LHCN-M2 (cell line): ENCODE data around the gene SLC26A8. TPM values are rescaled to one million over a fixed set of nuclear protein-coding genes. Genes with fewer than 3 reads are reported as not detected.
"Not testable (repeated sequence)": the region's sequence is repeated elsewhere in the genome, so short reads cannot be mapped to it uniquely, and the experiment has no call there.

Experiments used
- DNase-seq: peaks from one replicate; pipeline ENCODE4 v3.0.0-alpha.2; 2012; ENCODE audit warnings: low read depth
- total RNA-seq: library from RNA; depleted of rRNA; stranded (reverse); fragments of >200 nt; gene quantifications from 2 replicates; pipeline ENCODE4 v1.2.3, GENCODE V29; 2014

The SLC26A8 gene
- total RNA-seq, 1 experiment from 2014 or later: not detected

DNA sequence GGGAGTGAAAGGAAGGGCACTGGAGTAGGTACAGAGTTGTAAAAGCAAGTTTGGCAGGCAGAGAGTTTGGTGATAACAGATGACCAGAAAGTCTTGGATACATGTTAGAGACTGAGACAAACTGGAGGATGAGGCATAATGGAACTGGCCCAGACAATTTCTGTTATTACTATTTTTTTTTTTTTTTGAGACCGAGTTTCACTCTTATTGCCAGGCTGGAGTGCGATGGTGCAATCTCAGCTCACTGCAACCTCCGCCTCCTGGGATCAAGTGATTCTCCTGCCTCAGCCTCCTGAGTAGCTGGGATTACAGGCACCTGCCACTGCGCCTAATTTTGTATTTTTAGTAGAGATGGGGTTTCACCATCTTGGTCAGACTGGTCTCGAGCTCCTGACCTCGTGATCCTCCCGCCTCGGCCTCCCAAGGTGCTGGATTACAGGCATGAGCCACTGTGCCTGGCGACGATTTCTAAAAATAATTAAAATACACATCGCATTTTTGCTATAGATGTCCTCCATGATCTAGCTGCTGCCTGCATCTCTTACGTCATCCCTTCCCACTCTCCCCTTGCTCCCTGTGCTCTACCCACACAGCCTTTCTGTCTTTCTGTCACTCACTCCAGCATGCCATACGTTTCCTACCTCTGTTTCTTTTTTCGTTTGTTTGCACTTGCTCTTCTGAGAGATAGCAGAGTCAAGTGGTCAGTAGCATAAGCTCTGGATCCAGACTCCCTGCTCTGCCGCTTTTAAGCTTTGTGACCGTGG is 26.7 kb upstream of the SLC26A8 start:
- no peak for DNase-seq

DNA sequence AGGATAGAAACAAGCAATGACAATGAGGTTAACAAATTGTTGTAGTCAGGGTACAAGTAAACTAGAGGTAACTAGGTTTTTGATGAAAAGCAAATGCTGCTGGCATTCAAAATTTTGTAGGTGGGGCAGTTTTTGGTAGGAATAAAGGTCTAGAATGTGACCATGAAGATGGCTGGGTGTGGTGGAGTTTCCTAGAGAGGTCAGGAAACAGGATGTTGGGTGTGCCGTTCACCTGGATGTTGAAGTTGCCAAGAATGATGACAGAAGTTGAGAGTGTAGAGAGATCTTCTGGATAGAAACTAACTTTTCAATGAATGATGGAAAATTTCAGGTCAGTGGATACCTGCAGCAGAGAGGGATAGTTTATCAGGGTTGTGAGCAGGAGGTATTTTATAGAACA is 25.9 kb upstream of the SLC26A8 start:
- no peak for DNase-seq

DNA sequence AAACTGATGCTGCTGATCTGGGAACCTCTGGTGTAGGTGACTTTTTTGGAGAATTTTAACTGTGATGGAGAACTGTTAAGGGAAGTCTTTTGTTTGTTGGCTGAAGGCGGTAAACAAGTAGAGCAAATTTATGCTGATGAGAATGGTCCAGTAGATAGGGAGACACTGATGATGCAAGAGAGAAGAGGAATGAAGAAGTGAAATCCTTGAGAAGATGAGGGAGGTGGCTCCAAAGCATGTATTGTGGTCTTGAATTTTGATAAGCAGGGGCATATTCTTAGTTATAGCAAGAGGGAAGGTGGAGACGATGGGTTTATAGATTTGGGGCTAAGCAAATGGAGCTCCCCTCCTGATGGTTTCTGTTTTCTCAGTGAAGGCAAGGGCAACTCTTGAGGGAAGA is 25.1 kb upstream of the SLC26A8 start:
- no peak for DNase-seq

DNA sequence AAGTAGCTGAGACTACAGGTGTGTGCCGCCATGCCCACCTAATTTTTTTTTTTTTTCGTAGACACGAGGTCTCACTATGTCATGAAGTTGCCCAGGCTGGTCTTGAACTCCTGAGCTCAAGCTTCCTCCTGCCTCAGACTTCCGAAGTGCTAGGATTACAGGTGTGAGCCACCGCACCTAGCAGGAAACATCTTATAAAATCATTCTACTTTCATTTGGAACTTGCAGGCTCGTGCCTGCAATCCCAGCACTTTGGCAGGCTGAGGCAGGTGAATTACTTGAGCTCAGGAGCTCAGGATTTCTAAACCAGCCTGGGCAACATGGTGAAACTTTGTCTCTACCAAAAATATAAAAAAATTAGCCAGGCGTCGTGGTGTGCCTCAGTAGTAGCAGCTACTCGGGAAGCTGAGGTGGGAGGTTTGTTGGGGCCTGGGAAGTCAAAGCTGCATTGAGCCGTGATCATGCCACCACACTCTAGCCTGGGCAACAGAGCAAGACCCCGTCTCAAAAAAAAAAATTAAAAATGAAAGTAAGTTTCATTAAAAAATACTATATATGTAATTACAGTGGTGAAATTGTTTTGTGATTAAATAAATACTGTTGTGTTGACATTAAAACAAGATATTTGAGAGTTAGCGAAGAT is 18.3 kb upstream of the SLC26A8 start:
- DNase-seq: no peak

- DNase-seq: no peak
Observed at GRCh38 chr6:36040958-36041357, 16.5 kb upstream of the SLC26A8 start.

GRCh38 chr6:36039112-36039511 is 14.7 kb upstream of the SLC26A8 start:
- no peak for DNase-seq

DNA sequence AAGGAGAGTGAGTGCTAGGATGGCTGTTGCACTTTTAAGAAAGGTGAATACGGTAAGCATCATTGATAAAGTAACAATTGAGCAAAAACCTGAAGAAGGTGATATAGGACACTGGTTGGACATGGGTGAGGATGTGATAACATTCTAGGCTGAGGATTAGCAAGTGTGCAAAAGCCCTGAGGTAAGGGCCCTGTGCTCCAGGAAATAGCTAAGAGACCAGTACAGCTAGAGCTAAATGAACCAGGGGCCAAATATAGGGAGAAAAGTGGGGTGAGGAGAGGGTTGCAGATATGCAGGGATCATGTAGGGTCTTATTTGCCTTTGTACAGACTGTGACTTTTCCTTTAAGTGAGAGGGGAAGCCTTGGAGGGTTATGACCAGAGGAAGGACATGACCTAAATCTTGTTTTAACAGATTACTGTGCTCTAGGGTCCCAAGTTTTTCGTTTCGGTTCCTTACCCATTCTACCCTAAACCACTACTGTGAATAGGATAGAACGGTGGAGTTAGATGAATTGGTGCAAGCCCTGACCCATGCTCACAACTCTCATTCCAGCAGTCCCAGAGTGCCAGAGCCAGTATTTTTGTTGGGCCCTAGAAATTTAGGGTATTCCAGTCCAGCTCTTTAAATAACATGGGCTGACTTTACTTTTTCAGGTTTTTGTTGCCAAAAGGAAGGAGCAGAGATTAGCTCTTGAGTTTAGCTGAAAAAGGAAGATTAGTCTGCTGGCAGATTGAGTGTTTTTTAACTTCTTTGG is 13.9 kb upstream of the SLC26A8 start:
- DNase-seq: no peak

- no peak for DNase-seq
Observed at GRCh38 chr6:36035225-36035624, 10.8 kb upstream of the SLC26A8 start.

DNA sequence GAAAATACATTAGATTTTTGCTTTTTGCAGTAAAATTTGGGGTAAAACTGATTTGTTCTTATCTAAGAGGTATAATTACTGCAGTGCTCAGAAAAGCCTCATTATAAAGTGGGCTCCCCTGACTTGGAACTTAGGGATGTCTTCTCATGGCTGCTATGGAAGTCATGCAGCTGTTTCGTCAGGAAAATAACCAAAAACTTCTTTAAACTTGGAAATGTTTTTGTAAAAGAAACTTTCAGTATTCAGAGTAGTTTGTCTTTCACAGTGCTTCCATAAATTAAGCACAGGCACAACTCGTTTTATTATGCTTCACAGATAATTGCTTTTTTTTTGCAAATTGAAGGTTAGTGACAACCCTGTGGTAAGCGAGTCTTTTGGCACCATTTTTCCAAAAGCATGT is 10.0 kb upstream of the SLC26A8 start:
- DNase-seq: no peak

DNA sequence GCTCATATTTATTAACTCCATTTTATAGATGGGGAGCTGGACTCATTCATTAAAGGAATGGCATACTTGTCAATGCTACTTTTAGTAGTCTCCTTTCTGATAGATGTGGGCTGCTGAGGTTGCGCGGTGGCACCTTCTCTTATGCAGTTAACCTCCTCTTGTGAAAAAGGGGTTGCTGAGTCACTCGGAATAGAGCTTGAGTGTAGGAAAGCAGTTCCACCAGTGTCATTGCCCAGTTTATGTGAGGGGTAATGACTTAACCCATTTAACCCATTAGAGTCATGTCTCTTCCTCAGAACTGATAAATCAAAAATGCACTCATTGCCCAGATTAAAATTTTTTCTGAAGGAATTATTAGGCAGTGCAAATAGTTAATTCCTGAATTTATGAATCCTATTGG is 9.5 kb upstream of the SLC26A8 start:
- no peak for DNase-seq

DNA sequence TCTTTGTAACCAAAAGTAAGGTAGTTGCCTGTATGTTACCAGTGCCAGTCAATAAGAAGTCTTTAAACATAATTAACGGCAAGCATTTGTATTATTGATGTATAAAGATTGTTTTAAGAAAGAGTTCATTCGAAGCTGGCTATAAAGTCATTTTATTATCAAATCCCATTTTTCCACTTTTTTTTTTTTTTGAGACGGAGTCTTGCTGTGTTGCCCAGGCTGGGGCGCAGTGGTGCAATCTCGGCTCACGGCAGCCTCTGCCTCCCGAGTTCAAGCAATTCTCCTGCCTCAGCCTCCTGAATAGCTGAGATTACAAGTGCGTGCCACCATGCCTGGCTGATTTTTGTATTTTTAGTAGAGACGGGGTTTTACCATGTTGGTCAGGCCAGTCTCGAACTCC is 8.7 kb upstream of the SLC26A8 start:
- DNase-seq: not testable (repeated sequence)

DNA sequence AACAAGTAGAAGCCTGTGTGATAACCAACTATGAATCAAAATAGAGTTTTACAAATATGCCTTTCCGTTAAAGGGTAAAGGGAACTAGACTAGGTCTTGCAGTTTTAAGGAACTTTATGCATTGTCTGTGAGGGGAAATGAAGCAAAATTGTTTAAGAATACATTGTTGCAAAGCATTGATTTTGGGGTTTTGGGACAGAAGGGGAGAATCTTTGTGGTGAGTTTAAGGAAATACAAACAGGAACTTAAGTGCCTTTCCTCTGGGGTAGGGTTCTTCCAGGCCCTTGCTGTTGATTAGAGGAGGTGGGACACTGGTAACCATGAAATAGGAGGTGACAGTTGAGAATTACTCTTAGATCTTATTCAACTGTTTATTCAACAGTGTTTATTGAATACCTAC is 7.8 kb upstream of the SLC26A8 start:
- DNase-seq: no peak

GRCh38 chr6:36029464-36029863 is 5.0 kb upstream of the SLC26A8 start:
- DNase-seq: peak; percentile 72

DNA sequence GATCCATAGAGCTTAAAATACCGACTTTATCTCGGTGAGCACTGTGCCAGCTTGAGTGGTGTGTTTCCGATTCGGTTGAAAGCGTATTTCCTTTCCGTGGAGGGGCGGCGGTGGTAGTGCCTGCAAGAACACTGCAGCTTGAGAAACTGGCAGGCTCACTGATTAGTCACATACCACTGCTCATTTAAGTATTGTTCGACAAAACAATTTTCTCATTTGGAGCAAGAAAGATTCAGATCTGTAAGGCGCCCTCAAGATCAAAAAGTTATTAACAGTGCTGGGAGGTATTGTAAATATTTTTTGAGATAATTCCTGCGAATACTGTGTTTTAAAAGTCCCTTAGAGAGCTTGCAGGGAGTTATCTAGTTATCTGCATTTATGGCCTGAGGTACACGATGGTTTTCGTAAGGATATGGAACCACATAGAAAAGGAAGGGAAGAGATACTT is 4.5 kb upstream of the SLC26A8 start:
- peak; percentile 75 for DNase-seq

- peak; percentile 13 for DNase-seq
Observed at GRCh38 chr6:36028088-36028876, 3.8 kb upstream of the SLC26A8 start.

GRCh38 chr6:36027501-36028087 is 3.2 kb upstream of the SLC26A8 start, which contains the start of gene MAPK14:
Gene MAPK14 (plus strand): TSS chr6:36027808. CDS start chr6:36028158, 350 bp downstream.
- DNase-seq: peak; percentile 100

GRCh38 chr6:36025932-36026327 is 1.5 kb upstream of the SLC26A8 start:
- DNase-seq: peak; percentile 30

DNA sequence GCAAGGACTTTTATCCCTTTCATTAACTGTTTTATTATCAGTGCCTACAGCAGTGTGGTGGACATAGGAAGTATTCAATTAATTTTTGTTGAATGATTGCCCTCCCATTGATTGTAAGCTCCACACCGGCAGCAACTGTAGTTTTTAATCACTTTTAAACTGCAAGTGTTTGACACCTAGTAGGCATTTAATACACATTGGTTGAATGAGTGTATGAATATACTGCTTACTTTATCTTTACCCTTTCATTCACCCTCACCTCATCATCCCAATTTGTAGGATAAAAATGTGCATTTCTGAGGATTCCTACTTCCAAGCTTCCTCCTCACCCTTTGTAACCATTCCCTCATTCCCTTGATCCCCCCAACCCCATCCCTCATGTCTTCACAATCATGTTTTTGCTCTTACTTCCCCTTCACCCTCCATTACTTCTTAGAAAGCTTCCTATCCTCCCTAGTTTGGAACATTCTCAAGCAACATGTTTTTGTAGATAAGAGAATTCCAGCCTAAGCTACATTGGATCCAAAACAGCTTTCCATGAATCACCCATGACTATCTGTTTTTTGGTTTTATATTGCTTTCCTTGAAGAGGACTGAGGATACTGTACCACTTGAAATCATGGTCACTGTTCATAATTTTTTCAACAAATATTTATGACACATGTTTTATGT is 955 bp upstream of the SLC26A8 start:
- no peak for DNase-seq

DNA sequence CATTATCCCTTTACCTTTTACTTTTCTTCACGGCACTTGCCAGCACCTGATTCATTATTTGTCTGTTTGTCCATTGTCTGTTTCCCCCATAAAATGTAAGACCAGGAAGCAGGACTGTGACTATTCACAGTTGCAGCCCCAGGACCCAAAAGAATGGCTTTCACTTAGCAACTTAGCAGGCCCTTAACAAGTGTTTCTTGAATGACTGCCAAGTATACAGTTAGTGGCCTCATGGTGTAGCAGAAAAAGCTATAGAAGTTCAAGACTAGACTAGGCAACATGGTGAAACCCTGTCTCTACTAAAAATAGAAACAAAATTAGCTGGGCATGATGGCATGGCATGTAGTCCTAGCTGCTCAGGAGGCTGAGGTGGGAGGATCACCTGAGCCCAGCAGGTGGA is 4.3 kb downstream of the SLC26A8 start:
- no peak for DNase-seq

DNA sequence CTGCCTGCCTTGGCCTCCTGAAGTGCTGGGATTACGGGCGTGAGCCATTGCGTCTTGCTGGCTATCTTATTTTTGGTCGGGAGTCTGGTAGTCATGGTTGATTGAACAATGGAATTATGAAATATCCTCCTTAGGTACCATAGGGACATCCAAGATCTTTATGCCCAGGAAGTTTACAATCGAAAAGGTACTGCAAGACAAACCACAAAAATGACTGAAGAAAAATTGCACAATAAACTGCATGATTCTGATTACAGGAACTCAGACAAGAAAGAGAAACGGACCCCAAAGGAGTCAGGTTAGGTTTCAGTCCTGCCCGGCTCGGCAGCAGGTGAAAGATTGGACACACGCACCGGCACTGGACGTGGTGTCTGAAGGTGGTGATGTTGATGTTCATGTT is 5.3 kb downstream of the SLC26A8 start:
- no peak for DNase-seq

DNA sequence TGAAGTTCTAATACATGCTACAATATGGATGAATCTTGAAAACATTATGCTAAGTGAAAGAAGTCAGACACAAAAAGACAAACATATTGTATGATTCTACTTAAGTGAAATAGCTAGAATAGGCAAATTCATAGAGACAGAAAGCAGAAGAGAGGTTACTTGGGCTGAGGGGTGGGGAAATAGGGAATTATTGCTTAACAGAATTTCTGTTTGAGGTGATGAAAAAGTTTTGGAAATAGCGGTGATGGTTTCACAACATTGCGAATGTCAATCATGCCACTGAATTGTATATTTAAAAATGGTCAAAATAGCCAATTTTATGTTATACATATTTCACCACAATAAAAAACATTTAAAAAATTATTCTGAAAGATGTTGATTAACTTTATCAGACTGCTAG is 6.1 kb downstream of the SLC26A8 start:
- no peak for DNase-seq
